HG03469 (cell line): Measurements from ENCODE around the gene PARP1.
A peak's percentile ranks its signal among the peaks of the same experiment; 100 is the strongest.

Experiments
- ATAC-seq: cut with Tn5 transposase; IDR thresholded peaks from one replicate; pipeline ENCODE4 v1.9.1; 2021; ENCODE audit warnings: mild to moderate bottlenecking, moderate library complexity, moderate number of reproducible peaks; ENCODE audit not compliant: unreplicated experiment

Gene PARP1

GRCh38 chr1:226384040-226384439 is 23.9 kb downstream of the PARP1 start:
- ATAC-seq, result no peak

- no peak for ATAC-seq
These were observed 25.9 kb downstream of the PARP1 start for GRCh38 chr1:226382030-226382429.

- ATAC-seq, result no peak
These were observed 26.5 kb downstream of the PARP1 start for GRCh38 chr1:226381226-226381998.

GRCh38 chr1:226378071-226378470 is 29.8 kb downstream of the PARP1 start:
- ATAC-seq, result no peak

GRCh38 chr1:226376300-226376699 is 31.6 kb downstream of the PARP1 start:
- ATAC-seq, result no peak

- ATAC-seq, result no peak
These were observed 34.5 kb downstream of the PARP1 start for GRCh38 chr1:226373376-226373775.

GRCh38 chr1:226372885-226373284 is 35.0 kb downstream of the PARP1 start:
- no peak for ATAC-seq

GRCh38 chr1:226371866-226372490 is 35.9 kb downstream of the PARP1 start:
- ATAC-seq, result no peak

- ATAC-seq, result no peak
These were observed 36.7 kb downstream of the PARP1 start for GRCh38 chr1:226371027-226371694.

GRCh38 chr1:226370144-226370923 is 37.6 kb downstream of the PARP1 start:
- ATAC-seq, result no peak

- no peak for ATAC-seq
These were observed 38.8 kb downstream of the PARP1 start for GRCh38 chr1:226369110-226369509.

- no peak for ATAC-seq
These were observed 41.6 kb downstream of the PARP1 start for GRCh38 chr1:226366290-226366689.

GRCh38 chr1:226365831-226366231 is 42.1 kb downstream of the PARP1 start:
- ATAC-seq, result no peak

GRCh38 chr1:226364901-226365565 is 42.9 kb downstream of the PARP1 start:
- no peak for ATAC-seq

- ATAC-seq, result no peak
These were observed 43.4 kb downstream of the PARP1 start for GRCh38 chr1:226364514-226364899.

- no peak for ATAC-seq
These were observed 43.9 kb downstream of the PARP1 start for GRCh38 chr1:226363801-226364513.

- ATAC-seq, result no peak
These were observed 44.9 kb downstream of the PARP1 start for GRCh38 chr1:226362891-226363447.

GRCh38 chr1:226362361-226362760 is 45.5 kb downstream of the PARP1 start:
- no peak for ATAC-seq

- ATAC-seq, result peak; percentile 48
These were observed 47.7 kb downstream of the PARP1 start for GRCh38 chr1:226360106-226360746.
